CD4-positive, alpha-beta memory T cell (primary cell): ENCODE measurements around the gene RDH11. TPM values are rescaled to one million over a fixed set of nuclear protein-coding genes. Genes with fewer than 3 reads are reported as not detected.
"Not testable (repeated sequence)": the region's sequence is repeated elsewhere in the genome, so short reads cannot be mapped to it uniquely, and the experiment has no call there.

ENCODE experiments used
- CTCF ChIA-PET: fragments of 350-600 bp; sonication (Branson Sonifier 250); formaldehyde crosslinking; loops from one replicate; lab custom pipeline; 2021; ENCODE audit warnings: inconsistent platforms; ENCODE audit not compliant: partially characterized antibody; lab: Charles Lee
- POLR2A ChIA-PET: fragments of 350-600 bp; sonication (Branson Sonifier 250); formaldehyde crosslinking; loops from one replicate; lab custom pipeline; 2021; ENCODE audit not compliant: partially characterized antibody; lab: Charles Lee
- DNase-seq, 5 donors: peaks; one replicate each; pipeline versions ENCODE4 v3.0.0 to v3.0.0-alpha.2; 2020 to 2022; ENCODE audit warnings: mixed read lengths in 1 of 5
- H3K27ac ChIP-seq: one replicate; pipeline ENCODE4 v1.7.0; 2013; ENCODE audit warnings: low read depth, low read length
- H3K27me3 ChIP-seq: 2 replicates; pipeline ENCODE4 v1.7.0; 2013; ENCODE audit warnings: mild to moderate bottlenecking, low read length, moderate library complexity; ENCODE audit not compliant: insufficient read depth
- H3K36me3 ChIP-seq: 2 replicates; pipeline ENCODE4 v1.7.0; 2013; ENCODE audit warnings: mild to moderate bottlenecking, low read length, moderate library complexity; ENCODE audit not compliant: insufficient read depth
- H3K4me1 ChIP-seq: 2 replicates; pipeline ENCODE4 v1.7.0; 2013; ENCODE audit warnings: mild to moderate bottlenecking, low read length, moderate library complexity; ENCODE audit not compliant: insufficient read depth
- H3K4me3 ChIP-seq, 2 donors: one replicate each; pipeline ENCODE4 v1.7.0; 2013; ENCODE audit warnings: low read length in 2 of 2, mild to moderate bottlenecking in 1 of 2
- H3K9me3 ChIP-seq, 2 donors: one replicate each; pipeline ENCODE4 v1.7.0; 2013; ENCODE audit warnings: low read length in 2 of 2, control low read depth in 1 of 2; ENCODE audit not compliant: control insufficient read depth in 1 of 2
- H3K27ac Mint-ChIP-seq, 7 donors: one replicate each; pipeline ENCODE4 v1.8.0; 2020 to 2021; ENCODE audit warnings: mixed read lengths in 7 of 7, mild to moderate bottlenecking in 6 of 7, inconsistent platforms in 3 of 7, moderate library complexity in 3 of 7
- H3K27me3 Mint-ChIP-seq, 2 donors: one replicate each; pipeline ENCODE4 v1.8.0; 2020 to 2021; ENCODE audit warnings: mixed read lengths in 2 of 2
- H3K36me3 Mint-ChIP-seq, 2 donors: one replicate each; pipeline ENCODE4 v1.8.0; 2020 to 2021; ENCODE audit warnings: mixed read lengths in 2 of 2, inconsistent platforms in 1 of 2, mild to moderate bottlenecking in 1 of 2
- H3K4me1 Mint-ChIP-seq, 4 donors: one replicate each; pipeline ENCODE4 v1.8.0; 2020 to 2021; ENCODE audit warnings: mixed read lengths in 4 of 4, mild to moderate bottlenecking in 1 of 4
- H3K4me3 Mint-ChIP-seq, 8 donors: one replicate each; pipeline ENCODE4 v1.8.0; 2020 to 2021; ENCODE audit warnings: mixed read lengths in 8 of 8, mild to moderate bottlenecking in 7 of 8, moderate library complexity in 6 of 8, inconsistent platforms in 3 of 8
- H3K9me3 Mint-ChIP-seq, 8 donors: one replicate each; pipeline ENCODE4 v1.8.0; 2020 to 2021; ENCODE audit warnings: mixed read lengths in 8 of 8, mild to moderate bottlenecking in 5 of 8, inconsistent platforms in 3 of 8, moderate library complexity in 1 of 8
- intact Hi-C: fragments of 100-400 bp; cut with micrococcal nuclease; formaldehyde crosslinking; loops from one replicate; pipeline ENCODE4 v1.15.1; 2023
- polyA plus RNA-seq, 2 donors: library from polyadenylated mRNA; unstranded; fragments of 300-500 nt; fragmentation: Illumina TruSeq; gene quantifications; one replicate each; pipeline ENCODE4 v1.2.3, GENCODE V29; 2021
- total RNA-seq, 2 experiments: library from RNA; stranded (reverse); gene quantifications; one replicate each; pipeline ENCODE4 v1.2.3, GENCODE V29; 2021

RDH11 gene
- total and polyA plus RNA-seq, 4 experiments from 2014 or later, result 45.2 to 95.3 (median 59.4) TPM

DNA sequence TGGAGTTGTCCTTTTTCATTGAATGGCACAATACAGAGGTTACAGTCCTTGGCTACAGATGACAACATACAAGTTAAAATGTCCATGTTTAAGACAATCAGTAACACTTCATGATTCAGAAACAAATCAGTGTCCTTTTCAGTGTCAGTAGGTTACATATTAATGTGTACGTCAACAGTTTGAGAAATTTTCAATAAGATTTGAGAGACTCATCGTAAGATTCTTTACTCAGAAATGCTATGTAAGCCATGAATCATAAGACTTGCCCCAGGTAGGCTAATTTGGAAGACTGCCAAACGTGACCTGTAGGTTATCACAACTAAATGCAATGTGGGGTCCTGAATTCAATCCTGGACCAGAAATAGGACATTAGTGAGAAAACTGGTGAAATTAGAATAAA is 9.6 kb upstream of the RDH11 start:
- Histone ChIP-seq H3K4me1 (no peaks in the 10 kb centered on the region), H3K36me3 (no peaks in the 10 kb centered on the region), H3K9me3 (no peaks in the 10 kb centered on the region), H3K27me3 (no peaks in the 10 kb centered on the region), H3K27ac (no peak overlapping the region), H3K4me3 (no peak overlapping the region)
- ChIA-PET POLR2A (interaction anchor here (0.7 to 1.5 kb wide), 3 partner anchors 10 to 93 kb away, joined by 3 to 12 read pairs (median 4); partner anchors contain the start of gene RDH11), CTCF (interaction anchor here (0.7 to 6.0 kb wide), 30 partner anchors 10 to 1347 kb away, joined by 3 to 139 read pairs (median 6); partner anchors contain the start of genes ARG2, PIGH, PLEK2 and RDH11)
- Mint-ChIP-seq H3K4me1 (no peaks in the 10 kb centered on the region), H3K36me3 (no peaks in the 10 kb centered on the region), H3K9me3 (peaks cover 0 to 9% (median 4%) of the 10 kb centered on the region in 8 donors), H3K27ac (no peak overlapping the region), H3K27me3 (peaks cover 3 to 4% of the 10 kb centered on the region in 2 donors), H3K4me3 (no peak overlapping the region)
- intact Hi-C loops, result loop anchor here (2.0 to 10.0 kb wide), 2 partner anchors 38 to 1350 kb away; no protein-coding TSS in a partner anchor
- no peak for DNase-seq

DNA sequence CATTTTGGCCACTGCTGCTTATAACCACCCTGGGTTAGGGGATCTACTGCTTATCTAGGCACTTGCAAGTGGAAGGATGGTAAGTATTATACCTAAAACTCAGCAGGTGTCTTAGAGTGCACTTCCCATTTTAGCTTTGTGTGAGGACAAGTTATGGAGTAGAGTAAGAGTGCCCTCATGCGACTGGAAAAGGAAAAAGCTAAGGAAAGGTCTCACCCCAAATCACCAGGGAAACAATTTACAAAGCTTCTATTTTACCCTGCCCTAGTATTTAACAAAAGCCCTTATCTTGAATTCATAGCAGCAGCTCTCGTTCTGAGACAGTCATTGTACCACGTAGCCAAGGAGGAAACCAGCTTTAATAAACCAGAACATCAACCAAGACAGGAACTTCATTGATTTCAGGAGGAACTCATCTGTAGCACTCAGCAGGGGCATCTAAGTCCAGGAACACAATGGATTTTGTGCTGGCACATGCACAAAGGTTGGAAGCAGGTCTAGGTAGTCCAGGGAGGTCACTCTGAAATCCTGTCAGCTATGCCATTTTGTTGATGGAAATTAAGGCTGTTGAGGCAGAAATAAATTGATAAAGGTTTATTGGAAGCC is 9.0 kb upstream of the RDH11 start:
- Histone ChIP-seq H3K27me3 (no peaks in the 10 kb centered on the region), H3K4me1 (no peaks in the 10 kb centered on the region), H3K36me3 (no peaks in the 10 kb centered on the region), H3K27ac (no peak overlapping the region), H3K4me3 (no peak overlapping the region), H3K9me3 (no peaks in the 10 kb centered on the region)
- Mint-ChIP-seq H3K27me3 (peaks cover 3 to 4% of the 10 kb centered on the region in 2 donors), H3K4me1 (no peaks in the 10 kb centered on the region), H3K4me3 (no peak overlapping the region), H3K27ac (no peak overlapping the region), H3K36me3 (no peaks in the 10 kb centered on the region), H3K9me3 (peaks cover 0 to 2% (median under 1%) of the 10 kb centered on the region in 8 donors)
- intact Hi-C loops, result loop anchor here (1.0 to 10.0 kb wide), 7 partner anchors 38 to 1350 kb away; no protein-coding TSS in a partner anchor
- peak in 4 of 5 donors; percentile 50 to 57 (median 52) for DNase-seq
- ChIA-PET POLR2A (interaction anchor here (0.7 to 1.5 kb wide), 8 partner anchors 9 to 284 kb away, joined by 3 to 12 read pairs (median 4); partner anchors contain the start of genes PIGH and RDH11), CTCF (interaction anchor here (0.6 to 6.0 kb wide), 49 partner anchors 8 to 1964 kb away, joined by 3 to 139 read pairs (median 5); partner anchors contain the start of genes ARG2, ATP6V1D, EIF2S1 and PIGH)

DNA sequence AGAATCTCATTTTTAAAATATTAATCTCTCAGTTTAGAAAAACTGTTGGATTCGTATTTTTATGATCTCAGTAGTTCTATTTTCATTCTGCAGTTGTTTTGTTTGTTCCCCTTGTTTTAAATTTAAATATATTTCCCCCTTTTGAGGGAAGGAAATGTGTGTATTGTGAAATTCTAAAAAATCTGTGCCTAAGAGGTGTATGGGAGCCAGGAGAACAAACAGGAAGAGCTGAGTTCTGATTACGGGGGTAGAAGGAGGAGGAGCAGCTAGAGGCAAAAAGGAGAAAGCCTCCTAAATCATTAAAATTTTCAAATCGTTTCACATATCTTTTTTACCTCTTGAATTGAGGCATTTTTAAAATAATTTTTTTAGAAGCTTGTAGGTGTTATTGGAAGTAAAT is 8.4 kb upstream of the RDH11 start:
- no peaks in the 10 kb centered on the region for H3K4me1 Mint-ChIP-seq
- H3K4me1 ChIP-seq, result no peaks in the 10 kb centered on the region
- H3K27ac ChIP-seq, result no peak overlapping the region
- H3K4me3 Mint-ChIP-seq, result no peak overlapping the region
- H3K27me3 Mint-ChIP-seq, result peaks cover 3 to 4% of the 10 kb centered on the region in 2 donors
- H3K9me3 ChIP-seq, result no peaks in the 10 kb centered on the region
- intact Hi-C loops, result loop anchor here (1.0 to 10.0 kb wide), 7 partner anchors 37 to 1349 kb away; no protein-coding TSS in a partner anchor
- no peaks in the 10 kb centered on the region for H3K36me3 Mint-ChIP-seq
- ChIA-PET CTCF (interaction anchor here (0.8 to 6.0 kb wide), 47 partner anchors 9 to 1346 kb away, joined by 3 to 139 read pairs (median 5); partner anchors contain the start of genes ARG2, ATP6V1D, EIF2S1 and PIGH), POLR2A (interaction anchor here (1.0 to 1.5 kb wide), 7 partner anchors 8 to 284 kb away, joined by 3 to 12 read pairs (median 4); partner anchors contain the start of genes PIGH and RDH11)
- peaks cover 0 to 1% (median 0%) of the 10 kb centered on the region in 8 donors for H3K9me3 Mint-ChIP-seq
- H3K27me3 ChIP-seq, result no peaks in the 10 kb centered on the region
- no peak overlapping the region for H3K4me3 ChIP-seq
- H3K27ac Mint-ChIP-seq, result no peak overlapping the region
- no peak for DNase-seq
- H3K36me3 ChIP-seq, result no peaks in the 10 kb centered on the region

DNA sequence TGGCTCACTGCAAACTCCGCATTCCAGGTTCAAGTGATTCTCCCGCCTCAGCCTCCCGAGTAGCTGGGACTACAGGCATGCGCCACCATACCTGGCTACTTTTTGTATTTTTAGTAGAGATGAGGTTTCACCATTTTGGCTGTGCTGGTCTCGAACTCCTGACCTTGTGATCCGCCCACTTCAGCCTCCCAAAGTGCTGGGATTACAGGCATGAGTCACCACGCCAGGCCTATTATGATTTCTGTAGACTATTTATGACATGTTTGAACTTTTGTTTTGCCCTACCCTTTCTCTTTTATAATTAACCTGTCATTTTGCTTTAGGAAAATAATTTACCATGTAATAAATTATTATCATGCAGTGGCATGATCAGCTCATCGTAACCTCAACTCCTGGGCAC is 5.9 kb upstream of the RDH11 start, which contains the start of gene RDH12:
TSS of gene RDH12 (plus strand) at position 395 of the 400 bp plus-strand sequence. CDS start 20,757 bp downstream, outside the sequence.
- H3K27me3 Mint-ChIP-seq, H3K4me1 ChIP-seq, H3K9me3 ChIP-seq, H3K4me3 Mint-ChIP-seq, H3K36me3 ChIP-seq, H3K27me3 ChIP-seq, H3K36me3 Mint-ChIP-seq, H3K4me3 ChIP-seq, POLR2A ChIA-PET, DNase-seq, H3K4me1 Mint-ChIP-seq, H3K27ac ChIP-seq, H3K9me3 Mint-ChIP-seq: not testable (repeated sequence)
- H3K27ac Mint-ChIP-seq, result peak within 1 kb of the TSS in 1 of 7 donors; percentile 27
- intact Hi-C loops, result loop anchor here (10.0 kb wide), 1 partner anchor 1347 kb away; no protein-coding TSS in a partner anchor
- CTCF ChIA-PET, result interaction anchor here (0.7 to 6.0 kb wide), 7 partner anchors 9 to 178 kb away, joined by 3 to 139 read pairs (median 6); partner anchors contain the start of genes ARG2 and PIGH

DNA sequence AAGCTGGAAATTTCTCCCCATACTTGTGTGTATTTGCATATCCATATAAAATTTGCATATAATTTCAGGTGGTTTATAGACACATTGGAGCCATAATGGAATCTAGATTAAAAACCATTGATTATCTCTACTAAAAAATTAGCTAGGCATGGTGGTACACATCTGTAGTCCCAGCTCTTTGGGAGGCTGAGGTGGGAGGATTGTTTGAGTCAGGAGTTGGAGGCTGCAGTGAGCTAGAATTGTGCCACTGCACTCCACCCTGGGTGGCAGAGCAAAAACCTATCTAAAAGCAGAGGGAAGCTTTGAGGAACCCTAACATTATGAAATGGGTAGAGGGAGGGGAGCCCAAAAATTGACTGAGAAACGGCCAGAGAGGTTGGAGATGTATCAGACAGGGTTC is 2.6 kb upstream of the RDH11 start:
- Mint-ChIP-seq H3K4me1 (peaks cover 8 to 23% (median 14%) of the 10 kb centered on the region in 4 donors), H3K27ac (no peak overlapping the region), H3K27me3 (no peaks in the 10 kb centered on the region), H3K9me3 (no peaks in the 10 kb centered on the region), H3K4me3 (no peak overlapping the region), H3K36me3 (peaks cover 0 to 7% of the 10 kb centered on the region in 2 donors)
- H3K9me3 ChIP-seq, result no peaks in the 10 kb centered on the region
- no peak overlapping the region for H3K4me3 ChIP-seq
- no peaks in the 10 kb centered on the region for H3K27me3 ChIP-seq
- ChIA-PET CTCF (interaction anchor here (0.9 to 1.2 kb wide), 3 partner anchors 10 to 270 kb away, joined by 3 to 7 read pairs (median 3); partner anchors contain the start of gene ARG2), POLR2A (no interaction called here)
- no peak overlapping the region for H3K27ac ChIP-seq
- peaks cover 15% of the 10 kb centered on the region for H3K4me1 ChIP-seq
- no peaks in the 10 kb centered on the region for H3K36me3 ChIP-seq
- intact Hi-C loops, result no loop called here
- DNase-seq, result no peak

DNA sequence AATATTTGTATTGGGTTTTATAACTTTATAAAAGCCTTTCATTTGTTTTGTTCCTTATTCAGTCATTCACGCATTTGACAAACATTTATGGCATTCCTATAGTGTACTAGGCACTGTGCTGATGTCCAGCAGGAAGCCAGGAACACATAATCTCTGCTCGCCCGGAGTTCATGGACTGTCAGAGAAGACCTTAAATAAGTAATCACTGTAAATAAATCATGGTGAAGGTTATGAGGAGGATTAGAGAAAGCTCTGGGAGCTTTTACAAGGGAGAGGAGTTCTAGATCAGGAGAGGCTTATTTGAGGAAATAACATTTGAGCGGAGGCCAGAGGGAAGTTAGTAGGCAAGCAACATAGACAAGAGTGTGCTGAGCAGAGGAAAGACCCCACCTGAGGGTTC is 1.4 kb upstream of the RDH11 start:
- Histone ChIP-seq H3K4me3 (no peak overlapping the region), H3K27ac (no peak overlapping the region), H3K36me3 (peaks cover 4% of the 10 kb centered on the region), H3K27me3 (no peaks in the 10 kb centered on the region), H3K4me1 (peaks cover 15% of the 10 kb centered on the region), H3K9me3 (no peaks in the 10 kb centered on the region)
- ChIA-PET POLR2A (no interaction called here), CTCF (interaction anchor here (1.2 kb wide), 1 partner anchor 269 kb away, joined by 3 read pairs; no protein-coding TSS in a partner anchor)
- no peak for DNase-seq
- Mint-ChIP-seq H3K9me3 (no peaks in the 10 kb centered on the region), H3K4me3 (no peak overlapping the region), H3K27me3 (no peaks in the 10 kb centered on the region), H3K36me3 (peaks cover 4 to 12% of the 10 kb centered on the region in 2 donors), H3K4me1 (peaks cover 10 to 29% (median 18%) of the 10 kb centered on the region in 4 donors), H3K27ac (peak overlapping the region in 3 of 7 donors; percentile 3 to 78 (median 43))
- intact Hi-C loops, result no loop called here
